Measurements from ENCODE around the gene SPATA12.

The SPATA12 gene

GRCh38 chr3:57110798-57111197 is 50.3 kb downstream of the SPATA12 start:
- peak in 2 of 51 donors; percentile 10 to 13 for DNase-seq

GRCh38 chr3:57112206-57112605 is 51.7 kb downstream of the SPATA12 start:
- no peak for DNase-seq

GRCh38 chr3:57116501-57116900 is 56.0 kb downstream of the SPATA12 start:
- DNase-seq = no peak

GRCh38 chr3:57118254-57118653 is 57.8 kb downstream of the SPATA12 start:
- no peak for DNase-seq

GRCh38 chr3:57120040-57120439 is 59.6 kb downstream of the SPATA12 start:
- no peak for DNase-seq

- no peak for DNase-seq
These were observed 60.1 kb downstream of the SPATA12 start for GRCh38 chr3:57120451-57121174.
